ENCODE measurements around the gene WIPF1. TPM values are rescaled to one million over a fixed set of nuclear protein-coding genes. Genes with fewer than 3 reads are reported as not detected.

WIPF1 gene
- 4.6 and 17.8 TPM in 2 replicates for total RNA-seq

GRCh38 chr2:174597345-174598047 is at the start of gene WIPF1:
Gene WIPF1, minus strand, starts transcription at chr2:174597804. Its CDS starts 12,231 bp downstream, at chr2:174585573.

Small RNA genes lying within 50 kb of the gene (small RNA-seq; reads per million reads assigned to genes)
- gene RNU6-5P (ENCODE audit: low replicate concordance), result not detected

Other genes starting within 250 kb of the WIPF1 start
- 19.3 and 22.6 TPM in 2 replicates for gene SCRN3, start 202.1 kb downstream of the WIPF1 start, total RNA-seq
- 1.6 and 5.0 TPM in 2 replicates for gene GPR155, start 110.8 kb downstream of the WIPF1 start, total RNA-seq
- 0.66 and 3.1 TPM in 2 replicates for gene CHRNA1, start 166.7 kb upstream of the WIPF1 start, total RNA-seq